HCT116 (cell line): ENCODE results near the gene UCP2. TPM values are rescaled to one million over a fixed set of nuclear protein-coding genes. Genes with fewer than 3 reads are reported as not detected.

Experiments
- ATAC-seq: fragments of 200-7000 bp; cut with Tn5 transposase; 2 replicates; pipeline ENCODE4 v1.9.1; 2020; ENCODE audit warnings: mild to moderate bottlenecking, moderate library complexity
- BruUV-seq: library from RNA; stranded (reverse); fragments of 400-500 nt; replicated peaks from 2 replicates; lab custom pipeline; 2021; lab: Mats Ljungman, UMichigan
- CTCF ChIA-PET: fragments of 300-600 bp; sonication (Branson Sonifier 250); formaldehyde crosslinking; loops from one replicate; lab custom pipeline; 2021; ENCODE audit warnings: antibody characterized with exemption; lab: Charles Lee
- POLR2A ChIA-PET: fragments of 300-600, 350-600 bp; sonication (Branson Sonifier 250); formaldehyde crosslinking; loops from one replicate; lab custom pipeline; 2021; ENCODE audit warnings: antibody characterized with exemption; lab: Charles Lee
- RAD21 ChIA-PET, 2 experiments: fragments of 300-600 bp; sonication (Branson Sonifier 250); formaldehyde crosslinking; loops; one replicate each; lab custom pipeline; 2023; ENCODE audit warnings: low total read pairs in 2 of 2; ENCODE audit not compliant: uncharacterized antibody in 2 of 2, unreplicated experiment in 2 of 2, low non-redundant PET in 1 of 2; lab: Charles Lee
- DNase-seq: peaks from one replicate; pipeline ENCODE4 v3.0.0-alpha.2; 2010; ENCODE audit warnings: low read depth, low spot score
- H2AFZ ChIP-seq: fragments of 200-600 bp; shearing (Covaris generic), sonication (generic); 2 replicates; pipeline ENCODE4 v1.6.1; 2017; ENCODE audit warnings: low read depth, mixed run types, mixed read lengths, antibody characterized with exemption, low read length; ENCODE audit not compliant: poor library complexity, severe bottlenecking
- H3K27ac ChIP-seq: 2 replicates; pipeline ENCODE4 v1.5.1; 2012; ENCODE audit warnings: low read depth, low read length
- H3K27me3 ChIP-seq: fragments of 200-600 bp; sonication (generic); 2 replicates; pipeline ENCODE4 v1.6.1; 2016; ENCODE audit warnings: mixed run types, low read length, mixed read lengths; ENCODE audit not compliant: insufficient read depth
- H3K36me3 ChIP-seq, 2 experiments: fragments of 200-500 bp in 1 of 2; fragments of 200-600 bp in 1 of 2; sonication (Bioruptor generic) in 1 of 2; sonication (generic) in 1 of 2; 2 replicates each; pipeline versions ENCODE4 v1.5.1 to v1.6.1; 2014 to 2016; ENCODE audit warnings: low read length in 2 of 2, inconsistent platforms in 1 of 2, mixed read lengths in 1 of 2, mixed run types in 1 of 2; ENCODE audit not compliant: insufficient read depth in 2 of 2, control insufficient read depth in 1 of 2
- H3K4me1 ChIP-seq, 2 experiments: fragments of 200-600 bp in 1 of 2; sonication (generic) in 1 of 2; 2 replicates each; pipeline versions ENCODE4 v1.5.1 to v1.6.1; 2012 to 2017; ENCODE audit warnings: low read length in 2 of 2, inconsistent platforms in 1 of 2, mild to moderate bottlenecking in 1 of 2, mixed read lengths in 1 of 2, mixed run types in 1 of 2, moderate library complexity in 1 of 2; ENCODE audit not compliant: insufficient read depth in 2 of 2, control insufficient read depth in 1 of 2
- H3K4me2 ChIP-seq: fragments of 200-600 bp; sonication (generic); 2 replicates; pipeline ENCODE4 v1.6.1; 2017; ENCODE audit warnings: mixed run types, low read length, mixed read lengths
- H3K4me3 ChIP-seq, 2 experiments: fragments of 200-600 bp in 1 of 2; sonication (generic) in 1 of 2; replicated peaks in 1 of 2; 2 replicates each; pipeline ENCODE4 v1.5.1; 2011 to 2016; ENCODE audit warnings: low read length in 2 of 2, control low read depth in 1 of 2, low read depth in 1 of 2, mild to moderate bottlenecking in 1 of 2, mixed read lengths in 1 of 2, mixed run types in 1 of 2
- H3K79me2 ChIP-seq: fragments of 200-600 bp; sonication (generic); 2 replicates; pipeline ENCODE4 v1.6.1; 2017; ENCODE audit warnings: mild to moderate bottlenecking, mixed run types, low read length, moderate library complexity, mixed read lengths; ENCODE audit not compliant: insufficient read depth
- H3K9ac ChIP-seq: fragments of 200-600 bp; sonication (generic); 2 replicates; pipeline ENCODE4 v1.6.1; 2016; ENCODE audit warnings: low read length, mixed read lengths
- H3K9me2 ChIP-seq: fragments of 200-600 bp; sonication (generic), shearing (Covaris generic); 2 replicates; pipeline ENCODE4 v1.6.1; 2017; ENCODE audit warnings: mixed run types, mild to moderate bottlenecking, moderate library complexity; ENCODE audit not compliant: insufficient read depth
- H3K9me3 ChIP-seq, 2 experiments: fragments of 200-500 bp in 1 of 2; fragments of 200-600 bp in 1 of 2; sonication (Bioruptor generic) in 1 of 2; sonication (generic) in 1 of 2; 2 replicates each; pipeline ENCODE4 v1.6.1; 2014 to 2017; ENCODE audit warnings: low read length in 2 of 2, mixed read lengths in 2 of 2, inconsistent platforms in 1 of 2, low read depth in 1 of 2, mild to moderate bottlenecking in 1 of 2, mixed run types in 1 of 2, moderate library complexity in 1 of 2; ENCODE audit not compliant: control insufficient read depth in 1 of 2, insufficient read depth in 1 of 2
- H4K20me1 ChIP-seq: fragments of 200-600 bp; sonication (generic), shearing (Covaris generic); 2 replicates; pipeline ENCODE4 v1.6.1; 2017; ENCODE audit warnings: mixed run types, mild to moderate bottlenecking, moderate library complexity; ENCODE audit not compliant: insufficient read depth
- CEBPB ChIP-seq: IDR thresholded peaks from 2 replicates; pipeline ENCODE4 v1.6.1; 2012; ENCODE audit warnings: low read depth
- EGR1 ChIP-seq: IDR thresholded peaks from 2 replicates; pipeline ENCODE4 v1.6.1; 2012; ENCODE audit warnings: low read depth
- EZH2 ChIP-seq: fragments of 200-600 bp; sonication (generic); IDR thresholded peaks from 2 replicates; pipeline ENCODE4 v1.6.1; 2017; ENCODE audit warnings: antibody characterized with exemption, mixed run types
- POLR2A ChIP-seq: IDR thresholded peaks from 2 replicates; pipeline ENCODE4 v1.7.0; 2011; ENCODE audit warnings: borderline replicate concordance; ENCODE audit not compliant: insufficient read depth, insufficient read length; ENCODE audit errors: extremely low read depth
- RAD21 ChIP-seq: IDR thresholded peaks from 2 replicates; pipeline ENCODE4 v1.6.1; 2012; ENCODE audit warnings: low read depth, mild to moderate bottlenecking
- SP1 ChIP-seq: IDR thresholded peaks from 2 replicates; pipeline ENCODE4 v1.6.1; 2012; ENCODE audit warnings: low read depth
- SRF ChIP-seq: IDR thresholded peaks from 2 replicates; pipeline ENCODE4 v1.6.1; 2012; ENCODE audit warnings: low read depth
- TCF7L2 ChIP-seq: IDR thresholded peaks from 2 replicates; pipeline ENCODE4 v1.7.0; 2011; ENCODE audit warnings: borderline replicate concordance, inconsistent platforms; ENCODE audit not compliant: insufficient read depth, insufficient read length; ENCODE audit errors: extremely low read depth
- YY1 ChIP-seq: IDR thresholded peaks from 2 replicates; pipeline ENCODE4 v1.6.1; 2011; ENCODE audit warnings: low read length, low read depth, moderate library complexity, mild to moderate bottlenecking; ENCODE audit not compliant: insufficient replicate concordance; ENCODE audit errors: extremely low read depth
- intact Hi-C: fragments of 100-400 bp; cut with micrococcal nuclease; formaldehyde crosslinking; loops from 2 replicates; pipeline ENCODE4 v1.10.0; 2022
- total RNA-seq: library from RNA; stranded (reverse); gene quantifications from one replicate; pipeline ENCODE4 v1.2.1, GENCODE V29; 2021; ENCODE audit not compliant: unreplicated experiment
- TF ChIP-seq, protein P1 (sequence below): IDR thresholded peaks from 2 replicates; pipeline ENCODE4 v1.6.1; 2011; ENCODE audit warnings: mild to moderate bottlenecking, low read length, moderate library complexity; ENCODE audit not compliant: insufficient replicate concordance; ENCODE audit errors: extremely low read depth
- TF ChIP-seq, protein P2 (sequence below), 3 experiments: fragments of 200-600 bp in 1 of 3; sonication (generic) in 1 of 3; IDR thresholded peaks in 2 of 3; conservative IDR thresholded peaks in 1 of 3; 2 replicates each; pipeline ENCODE4 v1.5.1; 2012 to 2017; ENCODE audit warnings: low read depth in 2 of 3, low read length in 2 of 3, antibody characterized with exemption in 1 of 3, borderline replicate concordance in 1 of 3, control low read depth in 1 of 3, mild to moderate bottlenecking in 1 of 3, mixed read lengths in 1 of 3, mixed run types in 1 of 3, moderate library complexity in 1 of 3; ENCODE audit not compliant: insufficient read depth in 1 of 3
- TF ChIP-seq, protein P3 (sequence below): IDR thresholded peaks from 2 replicates; pipeline ENCODE4 v1.6.1; 2012

Gene UCP2
- total RNA-seq, 1 experiment from 2014 or later = 20.4 TPM

DNA sequence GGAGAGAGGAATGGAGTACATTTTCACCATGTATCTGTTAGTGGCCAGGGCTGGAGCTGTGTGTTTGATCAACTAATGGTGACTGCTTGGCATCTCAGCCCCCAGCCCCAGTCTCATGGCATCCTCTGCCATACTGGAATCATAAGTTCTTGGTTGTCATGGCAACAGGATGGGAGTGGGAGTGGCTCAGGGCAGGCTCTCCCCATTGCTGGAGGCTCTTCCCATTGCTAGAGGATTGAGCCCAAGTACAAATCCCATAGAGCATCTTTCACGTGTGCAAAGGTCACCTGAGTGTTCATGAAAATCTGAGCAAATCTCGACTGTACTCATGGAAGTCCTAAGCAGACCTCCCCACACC lies 16.9 kb downstream of the UCP2 start:
- H3K9me2 ChIP-seq = no peaks in the 10 kb centered on the region
- H3K9me3 ChIP-seq = no peaks in the 10 kb centered on the region
- POLR2A ChIA-PET = interaction anchor here (0.6 kb wide), 1 partner anchor 17 kb away, joined by 4 read pairs; the partner anchor contains the start of gene UCP2
- TF ChIP-seq RAD21 (no peak), SRF (no peak), CEBPB (no peak), POLR2A (no peak), EZH2 (no peak), SP1 (no peak), TCF7L2 (no peak), YY1 (no peak), EGR1 (no peak)
- TF ChIP-seq, protein P1, sequence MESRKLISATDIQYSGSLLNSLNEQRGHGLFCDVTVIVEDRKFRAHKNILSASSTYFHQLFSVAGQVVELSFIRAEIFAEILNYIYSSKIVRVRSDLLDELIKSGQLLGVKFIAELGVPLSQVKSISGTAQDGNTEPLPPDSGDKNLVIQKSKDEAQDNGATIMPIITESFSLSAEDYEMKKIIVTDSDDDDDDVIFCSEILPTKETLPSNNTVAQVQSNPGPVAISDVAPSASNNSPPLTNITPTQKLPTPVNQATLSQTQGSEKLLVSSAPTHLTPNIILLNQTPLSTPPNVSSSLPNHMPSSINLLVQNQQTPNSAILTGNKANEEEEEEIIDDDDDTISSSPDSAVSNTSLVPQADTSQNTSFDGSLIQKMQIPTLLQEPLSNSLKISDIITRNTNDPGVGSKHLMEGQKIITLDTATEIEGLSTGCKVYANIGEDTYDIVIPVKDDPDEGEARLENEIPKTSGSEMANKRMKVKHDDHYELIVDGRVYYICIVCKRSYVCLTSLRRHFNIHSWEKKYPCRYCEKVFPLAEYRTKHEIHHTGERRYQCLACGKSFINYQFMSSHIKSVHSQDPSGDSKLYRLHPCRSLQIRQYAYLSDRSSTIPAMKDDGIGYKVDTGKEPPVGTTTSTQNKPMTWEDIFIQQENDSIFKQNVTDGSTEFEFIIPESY = no peak
- TF ChIP-seq, protein P2, sequence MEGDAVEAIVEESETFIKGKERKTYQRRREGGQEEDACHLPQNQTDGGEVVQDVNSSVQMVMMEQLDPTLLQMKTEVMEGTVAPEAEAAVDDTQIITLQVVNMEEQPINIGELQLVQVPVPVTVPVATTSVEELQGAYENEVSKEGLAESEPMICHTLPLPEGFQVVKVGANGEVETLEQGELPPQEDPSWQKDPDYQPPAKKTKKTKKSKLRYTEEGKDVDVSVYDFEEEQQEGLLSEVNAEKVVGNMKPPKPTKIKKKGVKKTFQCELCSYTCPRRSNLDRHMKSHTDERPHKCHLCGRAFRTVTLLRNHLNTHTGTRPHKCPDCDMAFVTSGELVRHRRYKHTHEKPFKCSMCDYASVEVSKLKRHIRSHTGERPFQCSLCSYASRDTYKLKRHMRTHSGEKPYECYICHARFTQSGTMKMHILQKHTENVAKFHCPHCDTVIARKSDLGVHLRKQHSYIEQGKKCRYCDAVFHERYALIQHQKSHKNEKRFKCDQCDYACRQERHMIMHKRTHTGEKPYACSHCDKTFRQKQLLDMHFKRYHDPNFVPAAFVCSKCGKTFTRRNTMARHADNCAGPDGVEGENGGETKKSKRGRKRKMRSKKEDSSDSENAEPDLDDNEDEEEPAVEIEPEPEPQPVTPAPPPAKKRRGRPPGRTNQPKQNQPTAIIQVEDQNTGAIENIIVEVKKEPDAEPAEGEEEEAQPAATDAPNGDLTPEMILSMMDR (IDR thresholded peaks at IDR 0.05 in 2 of 3, conservative IDR thresholded peaks at IDR 0.05 in 1 of 3; ENCODE audit: borderline replicate concordance in 1 of 3, insufficient read depth in 1 of 3, low read depth in 2 of 3, low read length in 2 of 3) = no peak
- TF ChIP-seq, protein P3, sequence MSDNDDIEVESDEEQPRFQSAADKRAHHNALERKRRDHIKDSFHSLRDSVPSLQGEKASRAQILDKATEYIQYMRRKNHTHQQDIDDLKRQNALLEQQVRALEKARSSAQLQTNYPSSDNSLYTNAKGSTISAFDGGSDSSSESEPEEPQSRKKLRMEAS = no peak
- RAD21 ChIA-PET = no interaction called here
- CTCF ChIA-PET = no interaction called here
- H3K9ac ChIP-seq = no peak overlapping the region
- BruUV-seq = no TSS peak
- no peaks in the 10 kb centered on the region for H3K79me2 ChIP-seq
- no peak overlapping the region for H3K4me2 ChIP-seq
- intact Hi-C loops = loop anchor here (1.0 to 10.0 kb wide), 2 partner anchors 206 to 239 kb away; partner anchors contain the start of genes C2CD3 and PPME1
- peaks cover 0 to 5% of the 10 kb centered on the region in 2 experiments; a peak in 2 of 4 replicates for H3K4me1 ChIP-seq
- no peaks in the 10 kb centered on the region for H4K20me1 ChIP-seq
- H3K27ac ChIP-seq = no peak overlapping the region
- H3K36me3 ChIP-seq = no peaks in the 10 kb centered on the region
- no peak for DNase-seq
- no peak overlapping the region for H2AFZ ChIP-seq
- H3K4me3 ChIP-seq = no peak overlapping the region
- H3K27me3 ChIP-seq = no peaks in the 10 kb centered on the region
- ATAC-seq = no peak
